ENCODE results near the gene GALNT6.

DNA sequence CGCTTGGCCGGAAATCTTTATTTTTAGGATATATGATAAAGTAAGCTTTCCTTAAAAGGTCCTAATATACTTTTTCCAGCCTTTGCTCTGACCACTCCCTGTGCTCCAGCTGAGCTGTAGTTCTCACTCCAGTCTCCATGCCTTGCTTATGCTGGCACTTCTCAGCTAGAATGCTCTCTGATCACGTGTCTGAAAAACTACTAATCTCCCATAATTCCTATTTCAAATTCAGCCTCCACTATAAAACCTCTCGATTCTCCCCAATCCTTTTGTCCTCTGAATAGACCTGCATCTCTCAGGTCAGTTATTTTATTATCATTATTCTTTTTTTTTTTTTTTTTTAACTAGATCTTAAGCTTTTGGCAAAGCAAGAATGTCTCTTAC, 70.9 kb downstream of the GALNT6 start:
- TF ChIP-seq CTCF (IDR thresholded peaks at IDR 0.05; ENCODE audit: low read depth, low read length) (no peak), EZH2phosphoT487 (IDR thresholded peaks at IDR 0.05; ENCODE audit: low read depth) (no peak)

Data from OCI-LY3 (cell line).